ENCODE data around the gene GJB3. TPM values are rescaled to one million over a fixed set of nuclear protein-coding genes. Genes with fewer than 3 reads are reported as not detected.

GJB3 gene
- total RNA-seq, 1 experiment from 2014 or later = 0.52 TPM

DNA sequence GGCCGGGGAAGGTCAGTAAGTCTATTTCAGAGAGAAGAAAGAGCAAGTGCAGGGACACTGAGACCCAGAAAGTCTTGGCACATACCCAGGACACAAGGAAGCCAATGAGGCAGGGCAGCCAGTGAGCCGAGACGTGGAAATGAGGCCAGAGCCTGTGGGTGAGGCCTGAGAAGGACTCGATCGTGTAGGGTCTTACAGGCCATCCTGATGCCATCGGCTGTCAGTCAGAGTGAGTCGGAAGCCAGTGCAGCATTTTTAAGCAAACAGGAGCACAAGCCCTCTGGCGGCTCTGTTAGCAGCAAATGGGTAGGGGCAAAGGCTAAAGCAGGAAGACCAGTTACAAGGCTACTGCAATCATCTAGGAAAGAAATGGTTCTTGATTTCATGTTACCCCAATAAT lies 6.1 kb upstream of the GJB3 start:
- Histone ChIP-seq H3K4me1 (no peaks in the 10 kb centered on the region), H3K9me3 (no peaks in the 10 kb centered on the region), H3K4me3 (ENCODE audit: low read depth, low read length) (no peak overlapping the region), H3K36me3 (ENCODE audit: control insufficient read depth, insufficient read depth, low read length) (no peaks in the 10 kb centered on the region), H3K27me3 (replicated peaks; ENCODE audit: control insufficient read depth, insufficient read depth, low read length) (no peaks in the 10 kb centered on the region)
- CTCF ChIA-PET = no interaction called here
- no peaks in the 10 kb centered on the region for H3K4me1 Mint-ChIP-seq (ENCODE audit: low read depth, unreplicated experiment)
- H3K9me3 Mint-ChIP-seq (ENCODE audit: unreplicated experiment) = no peaks in the 10 kb centered on the region
- intact Hi-C loops (cut with micrococcal nuclease; ENCODE audit: unreplicated experiment) = no loop called here
- BruUV-seq (replicated peaks) = no TSS peak
- DNase-seq = no peak
- TF ChIP-seq, protein P1, sequence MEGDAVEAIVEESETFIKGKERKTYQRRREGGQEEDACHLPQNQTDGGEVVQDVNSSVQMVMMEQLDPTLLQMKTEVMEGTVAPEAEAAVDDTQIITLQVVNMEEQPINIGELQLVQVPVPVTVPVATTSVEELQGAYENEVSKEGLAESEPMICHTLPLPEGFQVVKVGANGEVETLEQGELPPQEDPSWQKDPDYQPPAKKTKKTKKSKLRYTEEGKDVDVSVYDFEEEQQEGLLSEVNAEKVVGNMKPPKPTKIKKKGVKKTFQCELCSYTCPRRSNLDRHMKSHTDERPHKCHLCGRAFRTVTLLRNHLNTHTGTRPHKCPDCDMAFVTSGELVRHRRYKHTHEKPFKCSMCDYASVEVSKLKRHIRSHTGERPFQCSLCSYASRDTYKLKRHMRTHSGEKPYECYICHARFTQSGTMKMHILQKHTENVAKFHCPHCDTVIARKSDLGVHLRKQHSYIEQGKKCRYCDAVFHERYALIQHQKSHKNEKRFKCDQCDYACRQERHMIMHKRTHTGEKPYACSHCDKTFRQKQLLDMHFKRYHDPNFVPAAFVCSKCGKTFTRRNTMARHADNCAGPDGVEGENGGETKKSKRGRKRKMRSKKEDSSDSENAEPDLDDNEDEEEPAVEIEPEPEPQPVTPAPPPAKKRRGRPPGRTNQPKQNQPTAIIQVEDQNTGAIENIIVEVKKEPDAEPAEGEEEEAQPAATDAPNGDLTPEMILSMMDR (IDR thresholded peaks at IDR 0.05; ENCODE audit: insufficient read depth in 1 of 2, low read depth in 1 of 2, low read length in 1 of 2, severe bottlenecking in 1 of 2, unreplicated experiment in 1 of 2) = no peak
- POLR2A ChIA-PET = no interaction called here
- H3K4me3 Mint-ChIP-seq (ENCODE audit: unreplicated experiment) = no peak overlapping the region
- H3K36me3 Mint-ChIP-seq (ENCODE audit: insufficient read depth, unreplicated experiment) = no peaks in the 10 kb centered on the region
- H3K27me3 Mint-ChIP-seq (ENCODE audit: insufficient read depth, unreplicated experiment) = peaks cover 3% of the 10 kb centered on the region
- no peak overlapping the region for H3K27ac Mint-ChIP-seq (ENCODE audit: unreplicated experiment)

DNA sequence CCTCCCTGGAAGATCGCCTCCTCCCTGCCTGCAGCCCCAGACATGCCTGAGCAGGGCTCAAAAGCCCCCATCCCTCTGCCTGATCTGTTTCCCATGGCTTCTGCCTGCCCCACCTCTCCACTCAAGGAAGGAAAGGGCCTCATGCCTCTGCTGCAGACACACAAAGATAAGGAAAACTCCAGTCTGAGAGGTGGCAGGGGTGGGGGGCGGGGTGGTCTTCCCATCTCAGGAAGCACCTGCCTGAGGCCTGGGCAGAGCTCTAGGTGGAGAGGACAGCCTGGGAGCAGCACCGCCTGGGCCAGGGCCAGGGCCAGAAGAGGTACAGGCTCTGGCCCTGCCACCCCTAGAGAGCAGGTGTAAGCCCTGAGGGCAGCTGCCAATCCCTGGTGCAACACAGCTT lies 4.1 kb upstream of the GJB3 start:
- POLR2A ChIA-PET = no interaction called here
- H3K4me3 ChIP-seq (ENCODE audit: low read depth, low read length) = no peak overlapping the region
- BruUV-seq (replicated peaks) = no TSS peak
- no peaks in the 10 kb centered on the region for H3K36me3 ChIP-seq (ENCODE audit: control insufficient read depth, insufficient read depth, low read length)
- no peak overlapping the region for H3K4me3 Mint-ChIP-seq (ENCODE audit: unreplicated experiment)
- peaks cover 3% of the 10 kb centered on the region; the same call in 1 of the 2 replicates for H3K4me1 ChIP-seq
- CTCF ChIA-PET = no interaction called here
- H3K27me3 ChIP-seq (replicated peaks; ENCODE audit: control insufficient read depth, insufficient read depth, low read length) = no peaks in the 10 kb centered on the region
- DNase-seq = no peak
- no peak overlapping the region for H3K27ac Mint-ChIP-seq (ENCODE audit: unreplicated experiment)
- no peaks in the 10 kb centered on the region for H3K9me3 Mint-ChIP-seq (ENCODE audit: unreplicated experiment)
- intact Hi-C loops (cut with micrococcal nuclease; ENCODE audit: unreplicated experiment) = no loop called here
- peaks cover 3% of the 10 kb centered on the region for H3K27me3 Mint-ChIP-seq (ENCODE audit: insufficient read depth, unreplicated experiment)
- TF ChIP-seq, protein P1 (IDR thresholded peaks at IDR 0.05; ENCODE audit: insufficient read depth in 1 of 2, low read depth in 1 of 2, low read length in 1 of 2, severe bottlenecking in 1 of 2, unreplicated experiment in 1 of 2) = no peak
- H3K4me1 Mint-ChIP-seq (ENCODE audit: low read depth, unreplicated experiment) = no peaks in the 10 kb centered on the region
- H3K36me3 Mint-ChIP-seq (ENCODE audit: insufficient read depth, unreplicated experiment) = no peaks in the 10 kb centered on the region
- no peaks in the 10 kb centered on the region for H3K9me3 ChIP-seq

DNA sequence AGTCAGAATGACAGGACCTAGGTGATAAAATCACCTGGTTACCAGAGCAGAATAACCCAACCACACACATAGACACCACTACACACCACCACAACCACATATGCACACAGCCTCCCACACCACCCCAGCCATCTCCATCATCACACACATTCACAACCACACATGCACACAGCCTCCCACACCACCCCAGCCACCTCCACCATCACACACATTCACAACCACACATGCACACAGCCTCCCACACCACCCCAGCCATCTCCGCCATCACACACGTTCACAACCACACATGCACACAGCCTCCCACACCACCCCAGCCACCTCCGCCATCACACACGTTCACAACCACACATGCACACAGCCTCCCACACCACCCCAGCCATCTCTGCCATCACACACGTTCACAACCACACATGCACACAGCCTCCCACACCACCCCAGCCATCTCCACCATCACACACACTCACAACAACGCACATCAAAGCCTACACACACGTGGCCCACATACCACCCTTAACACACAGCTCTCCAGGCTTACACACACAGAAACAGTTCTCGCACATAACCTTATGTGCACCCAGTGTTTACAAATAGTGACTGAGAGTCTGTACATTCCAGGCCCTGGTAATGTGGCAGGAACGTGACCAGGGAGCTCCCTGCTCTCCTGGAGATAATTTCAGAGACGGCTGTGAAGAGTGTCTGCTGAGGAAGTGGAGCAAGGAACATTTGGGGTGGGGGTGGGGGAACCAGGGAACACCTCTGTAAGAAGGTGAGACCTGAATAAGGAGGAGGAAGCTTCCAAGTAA lies 3.3 kb upstream of the GJB3 start:
- no peak overlapping the region for H3K4me3 ChIP-seq (ENCODE audit: low read depth, low read length)
- intact Hi-C loops (cut with micrococcal nuclease; ENCODE audit: unreplicated experiment) = no loop called here
- Mint-ChIP-seq H3K36me3 (ENCODE audit: insufficient read depth, unreplicated experiment) (no peaks in the 10 kb centered on the region), H3K4me1 (ENCODE audit: low read depth, unreplicated experiment) (no peaks in the 10 kb centered on the region), H3K9me3 (ENCODE audit: unreplicated experiment) (no peaks in the 10 kb centered on the region), H3K27me3 (ENCODE audit: insufficient read depth, unreplicated experiment) (peaks cover 3% of the 10 kb centered on the region), H3K4me3 (ENCODE audit: unreplicated experiment) (no peak overlapping the region), H3K27ac (ENCODE audit: unreplicated experiment) (no peak overlapping the region)
- POLR2A ChIA-PET = no interaction called here
- no TSS peak for BruUV-seq (replicated peaks)
- no peaks in the 10 kb centered on the region for H3K27me3 ChIP-seq (replicated peaks; ENCODE audit: control insufficient read depth, insufficient read depth, low read length)
- CTCF ChIA-PET = no interaction called here
- peaks cover 5% of the 10 kb centered on the region; the same call in 1 of the 2 replicates for H3K4me1 ChIP-seq
- no peaks in the 10 kb centered on the region for H3K36me3 ChIP-seq (ENCODE audit: control insufficient read depth, insufficient read depth, low read length)
- TF ChIP-seq, protein P1 (IDR thresholded peaks at IDR 0.05; ENCODE audit: insufficient read depth in 1 of 2, low read depth in 1 of 2, low read length in 1 of 2, severe bottlenecking in 1 of 2, unreplicated experiment in 1 of 2) = no peak
- no peak for DNase-seq
- H3K9me3 ChIP-seq = no peaks in the 10 kb centered on the region
